Right renal pelvis (tissue), 4 donors: Measurements from ENCODE around the gene ZNF700. TPM values are rescaled to one million over a fixed set of nuclear protein-coding genes. Genes with fewer than 3 reads are reported as not detected.
"Not testable (repeated sequence)": the region's sequence is repeated elsewhere in the genome, so short reads cannot be mapped to it uniquely, and the experiment has no call there.

ENCODE experiments used
- DNase-seq, 4 donors: peaks; one replicate each; pipeline ENCODE4 v3.0.0-alpha.2; 2013; ENCODE audit warnings: low read depth in 4 of 4, low spot score in 3 of 4, missing footprints in 1 of 4
- polyA plus RNA-seq, 4 donors: library from polyadenylated mRNA; unstranded; fragments of 120-200 nt; gene quantifications; one replicate each; pipeline ENCODE4 v1.2.1, GENCODE V29; 2013; ENCODE audit not compliant: insufficient read length in 4 of 4

The ZNF700 gene
- polyA plus RNA-seq, 4 donors: 15.0 to 21.3 (median 17.4) TPM

DNA sequence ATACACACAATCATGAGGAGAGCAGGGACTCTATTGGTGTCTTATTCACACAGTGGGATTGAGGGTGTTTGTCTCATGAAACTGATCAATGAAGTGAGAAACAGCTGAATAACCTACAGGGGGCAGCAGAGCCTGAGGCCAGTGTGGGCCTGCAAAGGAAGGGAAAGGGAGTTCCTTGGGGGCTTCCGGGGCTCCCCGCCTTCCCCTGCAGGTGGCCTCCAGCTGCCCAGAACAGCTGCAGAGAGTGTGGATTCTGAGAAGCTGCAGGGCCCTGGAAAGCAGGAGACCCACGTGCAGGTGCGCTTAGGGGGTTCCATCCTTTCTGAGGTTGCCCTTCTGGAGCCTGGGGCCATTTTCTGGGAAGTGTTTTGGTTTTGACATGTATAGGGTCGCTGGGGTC, 60.1 kb downstream of the ZNF700 start:
- no peak for DNase-seq

DNA sequence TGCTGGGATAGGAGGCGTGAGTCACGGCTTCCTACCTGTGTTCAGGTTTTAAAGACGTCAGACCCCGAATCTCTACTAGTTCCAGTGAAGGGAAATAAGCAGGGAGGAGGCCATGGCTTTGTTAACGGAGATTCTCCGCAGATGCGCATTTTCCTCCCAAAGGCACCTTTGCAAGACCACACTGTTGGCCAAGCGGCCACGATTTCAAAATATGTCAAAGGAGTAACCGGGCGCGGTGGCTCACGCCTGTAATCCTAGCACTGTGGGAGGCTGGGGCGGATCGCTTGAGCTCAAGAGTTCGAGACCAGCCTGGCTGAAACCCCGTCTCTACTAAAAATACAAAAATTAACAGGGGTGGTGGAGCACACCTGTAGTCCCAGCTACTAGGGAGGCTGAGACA, 61.8 kb downstream of the ZNF700 start:
- DNase-seq: no peak

DNA sequence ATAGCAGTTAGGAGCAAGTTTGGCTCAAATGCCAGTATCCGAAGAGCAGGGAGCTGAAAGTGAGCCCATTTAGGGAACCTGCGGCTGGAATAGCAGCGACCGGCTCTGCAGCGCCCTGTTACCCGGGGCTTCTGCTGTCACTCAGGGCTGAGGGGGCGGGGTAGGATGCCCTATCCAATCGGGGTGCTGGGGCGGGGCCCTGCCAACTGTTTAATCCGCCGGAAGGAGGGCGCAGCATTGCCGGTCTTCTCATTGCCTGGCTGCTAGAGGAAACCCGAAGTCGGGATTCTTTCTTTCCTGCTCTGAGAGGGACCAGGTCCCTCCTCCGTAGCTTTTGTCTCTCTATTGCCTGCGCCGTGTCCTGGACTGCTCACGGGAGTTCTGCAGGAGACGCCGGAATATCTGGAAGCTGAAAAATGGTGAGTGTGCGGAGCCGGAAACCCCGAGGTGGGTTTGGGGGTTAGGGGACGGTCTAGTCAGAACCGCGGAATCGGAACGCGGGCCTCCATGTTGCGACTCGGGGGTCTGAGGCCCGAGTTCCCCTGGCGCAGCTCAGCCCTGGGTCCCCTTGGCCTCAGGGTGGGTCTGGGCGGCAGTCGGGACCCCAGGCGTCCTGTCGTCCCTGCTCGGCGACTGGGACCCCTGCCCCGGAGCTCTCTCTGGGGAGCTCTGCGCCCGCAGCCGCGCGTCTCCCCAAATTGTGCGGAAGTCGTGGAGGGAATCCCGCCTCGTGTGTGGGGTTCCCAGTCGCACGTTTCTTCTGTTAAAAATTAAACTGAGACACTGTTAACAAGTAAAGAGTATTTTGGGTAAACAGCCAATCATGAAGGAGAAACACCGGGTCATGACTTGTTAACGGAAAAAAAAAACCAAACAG, 62.7 kb downstream of the ZNF700 start:
- DNase-seq: peak; percentile 76 to 89 (median 88)

DNA sequence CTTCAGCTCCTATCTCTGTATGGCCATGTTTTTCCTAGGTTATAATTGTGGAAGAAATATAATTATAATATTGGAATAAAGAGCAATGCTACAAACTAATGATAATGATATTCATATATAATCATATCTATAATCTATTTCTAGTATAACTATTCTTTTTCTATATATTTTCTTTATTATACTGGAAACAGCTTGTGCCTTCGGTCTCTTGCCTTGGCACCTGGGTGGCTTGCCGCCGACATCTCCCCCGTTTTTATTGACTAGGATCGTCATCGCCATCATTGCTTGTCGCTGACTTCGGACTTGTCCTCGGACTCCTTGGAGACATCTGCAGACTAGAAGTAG, 64.2 kb downstream of the ZNF700 start:
- DNase-seq: no peak

DNA sequence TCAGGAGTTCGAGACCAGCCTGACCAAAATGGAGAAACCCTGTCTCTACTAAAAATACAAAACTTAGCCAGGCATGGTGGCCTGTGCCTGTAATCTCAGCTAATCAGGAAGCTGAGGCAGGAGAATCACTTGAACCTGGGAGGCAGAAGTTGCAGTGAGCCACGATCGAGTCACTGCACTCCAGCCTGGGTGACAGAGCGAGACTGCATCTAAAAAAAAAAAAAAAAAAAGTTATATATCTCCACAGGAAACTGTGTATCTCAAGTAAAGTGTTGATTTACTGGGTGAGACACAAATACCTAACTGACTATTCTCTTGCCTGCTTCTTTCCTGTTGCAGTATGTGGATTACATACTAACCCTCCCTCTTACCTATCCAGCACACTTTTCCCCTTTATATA, 67.0 kb downstream of the ZNF700 start:
- DNase-seq: not testable (repeated sequence)

DNA sequence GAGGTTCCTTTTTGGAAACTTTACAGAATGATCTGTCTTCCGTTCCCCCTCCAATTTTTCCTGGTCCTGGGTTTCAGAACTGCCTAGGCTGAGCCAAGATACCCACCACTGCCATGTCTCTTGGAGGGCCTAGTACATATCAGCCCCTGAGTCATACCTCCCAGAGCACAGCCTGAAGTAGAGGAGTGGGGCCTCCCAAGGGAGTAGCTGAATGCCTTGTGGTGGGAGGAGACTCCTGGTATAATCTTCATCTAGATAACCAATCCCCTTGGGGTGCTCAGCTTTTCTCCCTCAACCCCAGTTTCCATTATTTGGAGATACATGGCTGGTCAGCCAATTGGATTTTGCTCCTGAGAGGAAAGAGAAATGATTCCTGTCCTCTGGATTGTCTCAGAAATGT, 70.3 kb downstream of the ZNF700 start:
- DNase-seq: no peak

Other genes starting within 250 kb of the ZNF700 start
- 10 to 100 TPM in 3 of 4 donors, 1 to 10 TPM in 1; 9.5 to 13.0 (median 12.4) TPM for gene ZNF823, start 186.2 kb upstream of the ZNF700 start, polyA plus RNA-seq
- gene ZNF441, start 158.1 kb upstream of the ZNF700 start, polyA plus RNA-seq: 10 to 100 TPM; 15.3 to 19.2 (median 16.3) TPM
- gene ZNF491, start 126.6 kb upstream of the ZNF700 start, polyA plus RNA-seq: 1 to 10 TPM; 3.2 to 5.0 (median 4.0) TPM
- gene ZNF440, start 110.8 kb upstream of the ZNF700 start, polyA plus RNA-seq: 10 to 100 TPM; 12.5 to 17.4 (median 14.5) TPM
- gene ZNF439, start 76.4 kb upstream of the ZNF700 start, polyA plus RNA-seq: 10 to 100 TPM; 17.3 to 24.1 (median 21.2) TPM
- gene ZNF69, start 37.3 kb upstream of the ZNF700 start, polyA plus RNA-seq: 10 to 100 TPM; 15.6 to 21.2 (median 17.4) TPM
- gene ZNF763, start 39.9 kb downstream of the ZNF700 start, polyA plus RNA-seq: 10 to 100 TPM in 1 of 4 donors, 1 to 10 TPM in 3; 8.0 to 10.7 (median 8.3) TPM
- gene ZNF433, start 110.6 kb downstream of the ZNF700 start, polyA plus RNA-seq: 10 to 100 TPM; 16.4 to 21.3 (median 17.4) TPM
- 1 to 10 TPM in 3 of 4 donors, under 1 TPM in 1; 1.00 to 1.6 (median 1.3) TPM for gene ZNF878, start 127.9 kb downstream of the ZNF700 start, polyA plus RNA-seq
- gene ZNF844, start 139.6 kb downstream of the ZNF700 start, polyA plus RNA-seq: 10 to 100 TPM; 29.7 to 38.0 (median 32.1) TPM
- gene ZNF20, start 215.2 kb downstream of the ZNF700 start, polyA plus RNA-seq: 1 to 10 TPM; 5.6 to 7.3 (median 7.2) TPM
- gene ZNF625, start 231.6 kb downstream of the ZNF700 start, polyA plus RNA-seq: 10 to 100 TPM; 13.5 to 15.9 (median 14.8) TPM
- gene ZNF136, start 238.0 kb downstream of the ZNF700 start, polyA plus RNA-seq: 10 to 100 TPM; 15.3 to 22.8 (median 20.0) TPM